ENCODE measurements around the gene ANXA11.

DNA sequence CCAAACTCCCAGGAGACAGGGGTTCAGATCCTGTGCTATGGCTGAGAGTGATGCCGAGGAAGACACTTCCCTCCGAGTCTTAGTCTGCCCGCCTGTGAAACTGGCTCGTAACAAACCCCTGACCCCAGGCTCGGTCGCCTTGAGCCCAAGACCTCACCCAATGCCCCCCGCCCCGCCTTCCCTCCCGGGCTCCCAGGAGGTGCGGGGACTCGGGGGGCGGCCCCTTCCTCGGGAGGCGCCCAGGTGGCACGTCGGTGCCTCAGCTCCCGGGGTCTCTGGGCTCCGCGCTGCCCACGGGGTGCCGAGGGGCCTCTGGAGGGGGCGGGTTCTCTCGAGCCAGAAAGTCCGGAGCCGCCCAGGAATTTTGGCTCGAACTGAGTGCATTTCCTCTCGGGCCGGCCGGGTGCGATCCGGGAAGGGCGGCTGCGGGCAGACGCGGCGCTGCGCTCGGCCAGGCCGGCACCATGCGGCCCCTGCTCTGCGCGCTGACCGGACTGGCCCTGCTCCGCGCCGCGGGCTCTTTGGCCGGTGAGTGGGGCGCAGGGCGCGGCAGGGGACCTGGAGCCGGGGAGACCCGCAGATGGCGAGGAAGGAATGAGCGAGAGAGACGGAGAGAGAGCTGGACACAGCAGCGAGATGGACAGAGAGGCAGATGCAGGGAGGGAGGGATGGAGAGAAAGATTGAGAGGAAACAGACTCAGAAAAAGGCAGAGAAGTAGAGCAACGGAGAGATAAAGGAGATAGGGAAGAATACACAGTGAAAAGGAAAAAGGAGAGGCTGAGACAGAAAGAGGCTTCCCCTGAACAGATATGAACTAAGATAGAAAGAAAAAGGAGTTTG is 72.8 kb downstream of the ANXA11 start, which contains the start of gene PLAC9:
- TF ChIP-seq, protein P1, sequence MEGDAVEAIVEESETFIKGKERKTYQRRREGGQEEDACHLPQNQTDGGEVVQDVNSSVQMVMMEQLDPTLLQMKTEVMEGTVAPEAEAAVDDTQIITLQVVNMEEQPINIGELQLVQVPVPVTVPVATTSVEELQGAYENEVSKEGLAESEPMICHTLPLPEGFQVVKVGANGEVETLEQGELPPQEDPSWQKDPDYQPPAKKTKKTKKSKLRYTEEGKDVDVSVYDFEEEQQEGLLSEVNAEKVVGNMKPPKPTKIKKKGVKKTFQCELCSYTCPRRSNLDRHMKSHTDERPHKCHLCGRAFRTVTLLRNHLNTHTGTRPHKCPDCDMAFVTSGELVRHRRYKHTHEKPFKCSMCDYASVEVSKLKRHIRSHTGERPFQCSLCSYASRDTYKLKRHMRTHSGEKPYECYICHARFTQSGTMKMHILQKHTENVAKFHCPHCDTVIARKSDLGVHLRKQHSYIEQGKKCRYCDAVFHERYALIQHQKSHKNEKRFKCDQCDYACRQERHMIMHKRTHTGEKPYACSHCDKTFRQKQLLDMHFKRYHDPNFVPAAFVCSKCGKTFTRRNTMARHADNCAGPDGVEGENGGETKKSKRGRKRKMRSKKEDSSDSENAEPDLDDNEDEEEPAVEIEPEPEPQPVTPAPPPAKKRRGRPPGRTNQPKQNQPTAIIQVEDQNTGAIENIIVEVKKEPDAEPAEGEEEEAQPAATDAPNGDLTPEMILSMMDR (IDR thresholded peaks at IDR 0.05; ENCODE audit: low read depth, low read length) = no peak
- TF ChIP-seq POLR2A (IDR thresholded peaks at IDR 0.05; ENCODE audit: extremely low read depth, insufficient read length) (no peak), MYC (IDR thresholded peaks at IDR 0.05; ENCODE audit: low read depth, low read length) (no peak)
